Measurements from ENCODE around the gene ST6GAL2. TPM values are rescaled to one million over a fixed set of nuclear protein-coding genes. Genes with fewer than 3 reads are reported as not detected.

Gene ST6GAL2
- total and polyA plus RNA-seq, 2 of the 8 experiments (the other 6 are each of a cell fraction or from before 2014, with no cell fraction given) = 2.7 to 17.5 TPM

DNA sequence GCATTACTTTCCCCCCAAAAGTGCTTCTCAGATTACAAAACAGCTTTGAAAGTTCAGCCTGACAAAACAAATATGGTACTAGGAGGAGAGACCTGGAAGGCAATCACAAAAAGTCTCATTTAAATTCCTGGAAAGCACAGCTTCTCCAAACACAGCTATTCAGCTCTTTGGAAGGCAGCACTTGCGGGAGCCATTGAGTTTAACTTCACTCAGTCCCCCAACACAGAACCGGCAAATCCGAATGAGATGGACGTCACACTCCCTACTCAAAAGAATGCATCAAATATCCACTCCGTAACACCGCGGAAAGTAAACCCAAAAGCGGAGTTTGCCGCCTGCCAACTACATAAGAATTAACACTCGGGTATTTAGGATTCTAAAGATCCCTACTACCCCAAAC lies 638 bp downstream of the ST6GAL2 start:
- Histone ChIP-seq H3K4me3 (ENCODE audit: extremely low read depth in 1 of 4, insufficient read depth in 2 of 4, low read depth in 3 of 4, low read length in 4 of 4) (peak overlapping the region; percentile 71 to 78 (median 74)), H4K91ac (replicated peaks; ENCODE audit: insufficient read length, low read length) (no peak overlapping the region), H2AFZ (ENCODE audit: low read length) (no peak overlapping the region), H3K23me2 (ENCODE audit: low read depth, low read length) (peaks cover 23% of the 10 kb centered on the region; the same call in 1 of the 2 replicates), H3K23ac (ENCODE audit: insufficient read length) (no peak overlapping the region), H3K56ac (replicated peaks; ENCODE audit: insufficient read length, low read depth, low read length) (no peak overlapping the region), H2BK20ac (ENCODE audit: low read length) (no peak overlapping the region), H2BK120ac (replicated peaks; ENCODE audit: low read depth, low read length) (no peak overlapping the region), H3K4ac (replicated peaks; ENCODE audit: insufficient read length, low read depth, low read length) (no peak overlapping the region), H3K27me3 (replicated peaks in 1 of 4; ENCODE audit: control insufficient read depth in 3 of 4, extremely low read depth in 1 of 4, insufficient read depth in 3 of 4, low read length in 3 of 4) (peaks cover 0 to 22% (median 16%) of the 10 kb centered on the region in 4 experiments; a peak in 6 of 7 replicates), H4K5ac (ENCODE audit: insufficient read length, low read depth, low read length) (no peak overlapping the region), H3K36me3 (ENCODE audit: control insufficient read depth in 2 of 4, insufficient read depth in 4 of 4, low read length in 3 of 4) (no peaks in the 10 kb centered on the region), H2AK5ac (ENCODE audit: low read depth, low read length) (no peak overlapping the region), H2BK5ac (ENCODE audit: low read depth, low read length) (no peak overlapping the region), H3K4me1 (replicated peaks in 1 of 4; ENCODE audit: control insufficient read depth in 3 of 4, insufficient read depth in 4 of 4, low read length in 3 of 4) (peaks cover 0 to 11% (median 5%) of the 10 kb centered on the region in 4 experiments; a peak in 5 of 7 replicates), H3K14ac (ENCODE audit: insufficient read length) (no peak overlapping the region), H3K9ac (replicated peaks in 1 of 4; ENCODE audit: extremely low read depth in 1 of 4, low read depth in 3 of 4, low read length in 3 of 4) (no peak overlapping the region), H3K4me2 (ENCODE audit: insufficient read depth in 1 of 2, low read depth in 2 of 2, low read length in 2 of 2) (peak overlapping the region; percentile 85 to 97), H2BK15ac (ENCODE audit: low read length) (no peak overlapping the region), H4K8ac (ENCODE audit: extremely low read depth, insufficient read depth, low read length) (no peak overlapping the region), H4K20me1 (replicated peaks in 1 of 2; ENCODE audit: control insufficient read depth in 1 of 2, insufficient read depth in 2 of 2, low read length in 2 of 2) (peaks cover 2 to 3% of the 10 kb centered on the region in 2 experiments), H3K9me3 (ENCODE audit: insufficient read depth in 2 of 2, low read depth in 1 of 2, low read length in 1 of 2) (no peaks in the 10 kb centered on the region), H3K79me2 (ENCODE audit: control insufficient read depth in 1 of 2, insufficient read depth in 2 of 2, low read length in 2 of 2) (peaks cover 0 to 47% of the 10 kb centered on the region in 2 experiments; a peak in 2 of 4 replicates), H3K18ac (ENCODE audit: extremely low read depth, low read length) (0 out of 2 replicates have a peak overlapping the region, but pooled peaks have one; percentile 16), H2BK12ac (ENCODE audit: low read depth, low read length) (no peak overlapping the region), H3K27ac (ENCODE audit: low read depth, low read length) (no peak overlapping the region), H3K79me1 (ENCODE audit: low read depth, low read length) (no peaks in the 10 kb centered on the region; the same call in 1 of the 2 replicates)
- TF ChIP-seq YY1 (IDR thresholded peaks at IDR 0.05; ENCODE audit: low read depth, low read length) (peak; percentile 54; the same call in 1 of the 2 replicates), FOSL1 (IDR thresholded peaks at IDR 0.05; ENCODE audit: insufficient read depth, low read depth, low read length) (no peak)
- ChIA-PET POLR2A (ENCODE audit: partially characterized antibody) (interaction anchor here (0.6 to 1.4 kb wide), 3 partner anchors 13 to 1088 kb away, joined by 3 read pairs; no protein-coding TSS in a partner anchor), CTCF (ENCODE audit: partially characterized antibody) (interaction anchor here (0.7 to 1.7 kb wide), 3 partner anchors 17 to 34 kb away, joined by 3 to 4 read pairs (median 3); no protein-coding TSS in a partner anchor)
- WGBS, 2 experiments (ENCODE audit: extremely low coverage in 1 of 2, insufficient coverage in 1 of 2, insufficient read length in 1 of 2, insufficient replicate concordance in 2 of 2, low coverage in 1 of 2, low lambda C conversion rate in 2 of 2, missing lambda C conversion rate in 1 of 2) = 4% methylated on average over 10 of the region's 10 CpGs; no CpG with 5 or more reads in 1 of the 2 experiments
- DNase-seq (ENCODE audit: low read depth in 1 of 2, low spot score in 2 of 2) (no peak), FAIRE-seq (peak; percentile 92)

Data from H1 (cell line).